Measurements from ENCODE around the gene DNAJC4. TPM values are rescaled to one million over a fixed set of nuclear protein-coding genes. Genes with fewer than 3 reads are reported as not detected.

Gene DNAJC4
- total RNA-seq, 1 donor from 2014 or later, result 3.9 TPM

- H3K36me3 ChIP-seq, result no peaks in the 10 kb centered on the region
- no peaks in the 10 kb centered on the region for H3K79me2 ChIP-seq (ENCODE audit: low read depth)
- peaks cover 8% of the 10 kb centered on the region for H3K27me3 Mint-ChIP-seq (ENCODE audit: insufficient read depth, low read depth)
- no peaks in the 10 kb centered on the region for H3K9me3 ChIP-seq (ENCODE audit: low read depth)
- no peaks in the 10 kb centered on the region for H3K27me3 ChIP-seq
- H3F3A ChIP-seq (ENCODE audit: low read depth), result peaks cover 28% of the 10 kb centered on the region
- H3K27ac Mint-ChIP-seq, result no peak overlapping the region
- H3K4me1 ChIP-seq, result peaks cover 8% of the 10 kb centered on the region
- no peaks in the 10 kb centered on the region for H3K9me3 Mint-ChIP-seq
- peak; percentile 2 for DNase-seq (ENCODE audit: low spot score)
- H3K4me1 Mint-ChIP-seq, result peaks cover 16% of the 10 kb centered on the region
- no peak overlapping the region for H3K4me2 ChIP-seq
- H3K36me3 Mint-ChIP-seq, result peaks cover 17% of the 10 kb centered on the region
- H3K4me3 ChIP-seq, result no peak overlapping the region
- H3K27ac ChIP-seq, result no peak overlapping the region
- TF ChIP-seq EZH2 (IDR thresholded peaks at IDR 0.05) (no peak), EZH2phosphoT487 (IDR thresholded peaks at IDR 0.05) (no peak), CTCF (IDR thresholded peaks at IDR 0.05) (no peak)
- H3K4me3 Mint-ChIP-seq, result no peak overlapping the region
- H3K9ac ChIP-seq, result no peak overlapping the region
- H2AFZ ChIP-seq (replicated peaks), result no peak overlapping the region
- H4K20me1 ChIP-seq (ENCODE audit: low read depth), result peaks cover 34% of the 10 kb centered on the region
These were observed 22.9 kb upstream of the DNAJC4 start for GRCh38 chr11:64207256-64208085.

- H3K9me3 Mint-ChIP-seq, result no peaks in the 10 kb centered on the region
- Histone ChIP-seq H3K4me1 (peaks cover under 1% of the 10 kb centered on the region), H3K27ac (no peak overlapping the region), H3K27me3 (no peaks in the 10 kb centered on the region), H3K4me3 (no peak overlapping the region), H3K36me3 (no peaks in the 10 kb centered on the region), H4K20me1 (ENCODE audit: low read depth) (peaks cover 26% of the 10 kb centered on the region), H3K79me2 (ENCODE audit: low read depth) (no peaks in the 10 kb centered on the region), H3F3A (ENCODE audit: low read depth) (peaks cover 20% of the 10 kb centered on the region), H3K4me2 (no peak overlapping the region), H3K9ac (no peak overlapping the region), H3K9me3 (ENCODE audit: low read depth) (no peaks in the 10 kb centered on the region), H2AFZ (replicated peaks) (no peak overlapping the region)
- H3K27ac Mint-ChIP-seq, result no peak overlapping the region
- DNase-seq (ENCODE audit: low spot score), result peak; percentile 1
- peaks cover 13% of the 10 kb centered on the region for H3K36me3 Mint-ChIP-seq
- peaks cover 15% of the 10 kb centered on the region for H3K4me1 Mint-ChIP-seq
- H3K4me3 Mint-ChIP-seq, result no peak overlapping the region
- peaks cover 8% of the 10 kb centered on the region for H3K27me3 Mint-ChIP-seq (ENCODE audit: insufficient read depth, low read depth)
- TF ChIP-seq EZH2phosphoT487 (IDR thresholded peaks at IDR 0.05) (no peak), CTCF (IDR thresholded peaks at IDR 0.05) (no peak), EZH2 (IDR thresholded peaks at IDR 0.05) (no peak)
These were observed 22.1 kb upstream of the DNAJC4 start for GRCh38 chr11:64208086-64208795.

- peaks cover 13% of the 10 kb centered on the region for H3F3A ChIP-seq (ENCODE audit: low read depth)
- H3K9me3 ChIP-seq (ENCODE audit: low read depth), result no peaks in the 10 kb centered on the region
- Mint-ChIP-seq H3K27ac (peak overlapping the region; percentile 63), H3K4me1 (peaks cover 10% of the 10 kb centered on the region), H3K4me3 (peak overlapping the region; percentile 33), H3K9me3 (no peaks in the 10 kb centered on the region), H3K27me3 (ENCODE audit: insufficient read depth, low read depth) (peaks cover 8% of the 10 kb centered on the region), H3K36me3 (peaks cover 9% of the 10 kb centered on the region)
- no peak overlapping the region for H3K4me2 ChIP-seq
- H3K4me3 ChIP-seq, result no peak overlapping the region
- H3K79me2 ChIP-seq (ENCODE audit: low read depth), result no peaks in the 10 kb centered on the region
- H3K9ac ChIP-seq, result peak overlapping the region; percentile 20
- DNase-seq (ENCODE audit: low spot score), result peak; percentile 1
- no peak overlapping the region for H3K27ac ChIP-seq
- no peak for TF ChIP-seq CTCF (IDR thresholded peaks at IDR 0.05)
- no peak for TF ChIP-seq EZH2 (IDR thresholded peaks at IDR 0.05)
- TF ChIP-seq EZH2phosphoT487 (IDR thresholded peaks at IDR 0.05), result no peak
- H3K36me3 ChIP-seq, result no peaks in the 10 kb centered on the region
- no peaks in the 10 kb centered on the region for H3K4me1 ChIP-seq
- no peak overlapping the region for H2AFZ ChIP-seq (replicated peaks)
- H3K27me3 ChIP-seq, result no peaks in the 10 kb centered on the region
- H4K20me1 ChIP-seq (ENCODE audit: low read depth), result peaks cover 20% of the 10 kb centered on the region
These were observed 21.4 kb upstream of the DNAJC4 start for GRCh38 chr11:64208796-64209562.
